HG02981 (cell line): ENCODE data around the gene KCNQ5.
"Not testable (repeated sequence)": the region's sequence is repeated elsewhere in the genome, so short reads cannot be mapped to it uniquely, and the experiment has no call there.

Source experiments
- ATAC-seq: cut with Tn5 transposase; IDR thresholded peaks from one replicate; pipeline ENCODE4 v1.9.1; 2021; ENCODE audit warnings: mild to moderate bottlenecking, moderate library complexity; ENCODE audit not compliant: unreplicated experiment

The KCNQ5 gene

GRCh38 chr6:72984189-72984831 lies 362.4 kb downstream of the KCNQ5 start:
- not testable (repeated sequence) for ATAC-seq

GRCh38 chr6:72984981-72985665 lies 363.3 kb downstream of the KCNQ5 start:
- ATAC-seq: no peak

- no peak for ATAC-seq
These were observed 365.4 kb downstream of the KCNQ5 start for GRCh38 chr6:72987301-72987700.

DNA sequence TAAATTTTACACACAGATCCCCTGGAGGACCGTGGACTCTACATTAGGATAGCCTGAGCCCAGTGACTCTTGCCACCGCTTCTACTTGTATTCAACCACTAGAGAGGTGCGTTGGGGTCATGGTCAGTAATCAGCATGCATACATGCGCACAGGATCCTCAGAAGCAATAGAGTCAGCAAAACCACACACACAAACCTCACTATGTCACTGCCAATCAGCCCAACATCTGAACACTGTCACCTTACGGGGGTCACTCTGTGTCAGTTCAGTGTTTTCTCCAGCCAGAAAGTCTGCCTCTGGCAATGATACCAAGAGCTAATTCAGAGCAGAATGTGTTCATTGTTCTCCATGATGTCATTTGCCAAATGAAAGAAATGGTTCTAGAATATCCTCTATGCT lies 378.1 kb downstream of the KCNQ5 start:
- no peak for ATAC-seq

DNA sequence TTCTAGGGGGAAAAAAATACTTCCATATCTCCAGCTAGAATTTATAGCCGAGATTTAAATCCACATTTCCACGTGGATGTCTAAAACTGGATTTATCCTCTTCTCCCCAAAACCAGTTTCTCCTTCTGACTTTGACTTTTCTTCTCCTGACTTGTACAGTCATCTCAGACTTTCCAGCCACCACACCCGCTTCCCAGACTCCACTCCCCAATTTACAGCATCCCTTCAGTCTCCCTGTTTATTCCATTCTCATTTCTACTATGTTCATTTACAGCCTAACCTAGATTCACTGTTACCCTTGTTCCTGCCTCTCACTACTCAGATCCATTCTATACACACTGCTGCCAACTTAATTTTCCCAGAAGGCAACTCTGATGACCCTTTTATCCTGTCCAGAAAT lies 378.6 kb downstream of the KCNQ5 start:
- ATAC-seq: no peak

DNA sequence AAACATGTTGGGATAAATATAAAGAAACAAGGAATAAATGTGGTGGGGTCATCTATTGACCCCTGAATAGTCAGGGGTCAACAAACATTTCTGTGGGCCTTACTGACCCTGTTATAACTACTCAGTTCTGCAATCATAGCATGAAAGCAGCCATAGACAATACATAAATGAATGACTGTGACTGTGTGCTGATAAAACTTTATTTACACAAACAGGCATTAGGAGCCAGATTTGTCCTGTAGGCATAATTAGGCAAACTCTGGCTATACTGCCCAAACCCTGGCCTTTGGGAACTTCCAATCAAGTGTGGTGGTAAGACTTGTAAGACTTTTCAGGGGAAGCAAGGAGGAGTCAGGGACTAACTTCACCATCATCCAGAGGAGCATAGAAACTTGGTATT lies 380.7 kb downstream of the KCNQ5 start:
- no peak for ATAC-seq

DNA sequence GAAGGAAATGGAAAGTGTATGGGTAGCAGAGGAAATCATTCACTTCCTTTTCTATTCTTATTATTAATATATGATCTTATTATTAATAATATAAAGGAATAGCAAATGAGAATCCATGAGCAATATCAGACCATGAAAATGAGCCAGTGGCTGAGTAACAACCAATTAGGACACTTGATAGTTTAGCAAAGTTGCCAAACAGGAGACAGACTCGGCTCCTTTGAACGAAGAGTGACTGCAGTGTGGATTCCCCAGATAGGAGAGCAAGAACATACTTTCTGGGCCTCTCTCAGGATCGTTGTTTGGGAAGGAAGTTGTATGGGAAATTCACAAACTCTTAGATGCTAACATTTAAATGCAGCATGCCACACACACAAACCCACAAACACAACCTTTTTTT lies 381.4 kb downstream of the KCNQ5 start:
- no peak for ATAC-seq

GRCh38 chr6:73004231-73004630 lies 382.4 kb downstream of the KCNQ5 start:
- ATAC-seq: no peak

DNA sequence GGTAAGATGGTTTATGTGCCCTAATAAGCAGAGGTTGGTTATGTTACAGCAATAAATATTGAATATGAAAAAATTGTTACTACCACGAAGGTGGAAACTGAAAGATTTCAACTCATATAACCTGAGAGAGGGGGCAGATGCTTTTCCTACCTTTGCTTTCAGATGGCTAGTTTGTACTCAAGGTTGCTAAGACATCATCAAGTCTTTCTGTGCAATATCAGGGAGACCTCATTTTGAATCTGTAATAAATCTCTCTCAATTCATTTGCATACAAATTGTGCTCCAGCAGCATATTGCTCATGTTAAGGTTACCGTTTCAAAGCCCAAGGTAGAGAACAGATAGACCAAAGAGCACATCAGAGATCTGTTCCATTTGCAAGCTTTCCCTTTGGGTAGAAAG lies 383.0 kb downstream of the KCNQ5 start:
- peak; percentile 67 for ATAC-seq

DNA sequence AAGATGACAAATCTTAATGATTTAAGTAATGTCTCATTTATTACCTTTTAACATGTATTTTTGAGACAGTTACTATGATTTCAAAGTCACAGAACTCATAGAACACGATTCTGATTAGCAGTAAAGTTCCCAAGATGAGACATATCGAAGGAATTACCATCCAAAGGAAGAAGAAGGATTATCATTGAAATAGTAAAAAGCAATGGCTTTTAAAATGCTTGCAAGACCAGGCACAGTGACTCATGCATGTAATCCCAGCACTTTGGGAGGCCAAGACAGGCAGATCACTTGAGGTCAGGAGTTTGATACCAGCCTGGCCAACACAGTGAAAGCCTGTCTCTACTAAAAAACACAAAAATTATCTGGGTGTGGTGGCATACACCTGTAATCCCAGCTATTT lies 384.3 kb downstream of the KCNQ5 start:
- ATAC-seq: no peak

GRCh38 chr6:73011945-73012344 lies 390.1 kb downstream of the KCNQ5 start:
- ATAC-seq: no peak

DNA sequence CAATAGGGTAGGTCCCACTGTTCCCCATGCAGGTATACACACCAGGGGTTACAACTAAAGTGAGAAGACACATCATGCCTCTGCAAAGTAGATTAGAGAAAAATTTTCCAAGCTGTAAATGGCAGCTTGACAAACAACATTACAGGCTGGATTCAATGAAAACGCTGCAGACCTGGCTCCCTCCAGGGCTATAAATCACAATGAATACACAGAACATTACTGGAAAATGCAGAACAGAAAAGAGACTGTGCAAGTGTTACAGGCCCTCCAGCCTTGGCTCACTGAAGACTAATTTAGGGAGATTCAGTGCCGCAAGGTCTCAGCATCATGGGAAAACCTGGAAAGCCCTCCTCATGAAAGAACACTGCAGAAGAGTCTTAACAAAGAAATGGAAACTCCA lies 395.6 kb downstream of the KCNQ5 start:
- no peak for ATAC-seq

GRCh38 chr6:73024598-73024997 lies 402.7 kb downstream of the KCNQ5 start:
- ATAC-seq: no peak

GRCh38 chr6:73027691-73028090 lies 405.8 kb downstream of the KCNQ5 start:
- ATAC-seq: no peak

DNA sequence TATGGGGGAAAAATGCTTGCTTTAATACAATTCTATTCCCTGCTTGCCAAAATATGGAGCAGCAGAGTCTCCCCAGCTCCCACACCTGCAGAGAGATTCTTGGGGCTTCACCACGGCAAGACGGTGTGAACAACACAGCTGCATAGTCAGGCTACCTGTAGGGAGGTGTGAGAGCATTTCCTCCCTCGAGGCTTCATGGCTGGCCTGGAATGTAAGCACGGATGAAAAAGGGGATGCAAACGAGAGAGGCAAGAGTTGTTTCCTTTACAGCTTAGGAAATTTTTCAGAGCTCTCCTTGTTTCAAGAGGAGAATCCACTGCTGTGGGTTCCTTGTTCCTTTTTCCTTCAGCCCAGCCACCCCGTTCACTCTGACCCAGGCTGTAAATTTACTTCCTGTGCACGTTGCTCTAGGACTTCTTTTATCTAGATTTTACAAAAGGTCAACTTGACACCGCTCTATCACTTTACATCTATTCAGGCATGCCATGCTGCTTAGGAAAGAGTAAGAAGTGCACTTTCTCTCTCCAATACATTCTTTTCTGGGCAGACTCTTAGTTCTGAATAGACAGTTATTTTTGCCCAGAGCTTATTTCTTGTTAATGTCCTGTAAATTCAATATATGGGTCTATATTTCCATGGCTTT lies 406.4 kb downstream of the KCNQ5 start:
- no peak for ATAC-seq

GRCh38 chr6:73028893-73029450 lies 407.1 kb downstream of the KCNQ5 start:
- ATAC-seq: no peak

- ATAC-seq: no peak
These were observed 408.4 kb downstream of the KCNQ5 start for GRCh38 chr6:73030257-73030656.

DNA sequence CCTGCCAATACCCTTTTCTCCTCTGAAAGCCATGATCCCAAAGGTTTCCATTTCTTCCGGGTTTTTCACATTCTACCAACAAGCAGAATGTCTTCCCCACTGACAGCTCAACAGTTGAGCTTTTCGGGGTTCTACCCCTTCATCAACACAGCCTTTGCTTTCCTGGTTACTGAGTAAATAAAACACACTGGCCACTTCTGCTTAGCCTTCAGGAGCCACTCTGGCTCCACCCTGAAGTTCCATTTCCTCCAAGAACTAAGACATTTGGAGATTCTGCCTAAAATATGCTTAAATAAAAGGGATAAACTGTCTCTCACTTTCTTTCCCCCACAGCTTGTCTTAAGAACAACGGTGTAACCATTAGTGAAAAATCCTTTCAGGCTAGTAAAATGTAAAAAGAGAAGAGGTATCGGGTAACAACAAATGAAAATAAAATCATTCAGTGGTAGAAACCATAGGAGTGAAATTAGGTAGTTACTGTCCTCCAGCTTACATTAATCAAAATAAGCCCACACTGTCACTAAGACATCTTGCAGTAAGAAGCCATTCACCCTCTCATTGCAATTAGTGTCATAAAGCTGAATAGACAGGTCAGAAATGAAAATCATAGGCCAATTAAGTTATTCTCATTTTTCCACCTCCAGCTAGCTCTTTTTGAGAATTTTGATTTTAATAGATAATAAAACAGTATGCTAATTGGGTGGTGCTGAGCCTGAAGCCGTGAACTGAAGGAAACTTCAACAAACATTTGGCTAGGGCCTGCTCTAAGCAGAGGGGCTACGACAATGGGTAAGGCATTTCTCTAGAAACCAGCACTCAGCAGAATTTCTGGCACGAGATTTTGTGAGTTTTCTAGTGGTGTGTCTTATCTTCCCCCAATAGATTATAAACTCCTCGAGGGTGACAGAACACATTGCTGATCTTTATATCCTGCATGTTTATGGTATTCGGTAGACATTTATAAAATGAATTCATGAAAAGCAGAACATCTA lies 409.2 kb downstream of the KCNQ5 start:
- ATAC-seq: no peak

GRCh38 chr6:73032586-73032985 lies 410.7 kb downstream of the KCNQ5 start:
- ATAC-seq: no peak

DNA sequence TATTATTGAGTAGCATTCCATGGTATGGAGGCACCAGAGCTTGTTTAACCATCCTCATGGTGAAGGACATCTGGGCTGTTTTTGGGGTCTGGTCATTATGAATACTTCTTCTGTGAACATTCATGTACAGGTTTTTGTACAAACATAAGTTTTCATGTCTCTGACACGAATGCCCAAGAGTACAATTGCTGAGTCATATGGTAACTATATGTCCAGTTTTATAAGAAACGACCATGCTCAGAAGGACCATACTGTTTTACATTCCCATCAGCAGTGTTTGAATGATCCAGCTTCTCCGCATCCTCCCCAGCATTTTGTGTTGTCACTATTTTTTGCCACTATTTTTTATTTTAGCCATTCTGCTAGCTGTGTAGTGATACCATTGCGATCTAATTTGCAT lies 414.8 kb downstream of the KCNQ5 start:
- no peak for ATAC-seq

DNA sequence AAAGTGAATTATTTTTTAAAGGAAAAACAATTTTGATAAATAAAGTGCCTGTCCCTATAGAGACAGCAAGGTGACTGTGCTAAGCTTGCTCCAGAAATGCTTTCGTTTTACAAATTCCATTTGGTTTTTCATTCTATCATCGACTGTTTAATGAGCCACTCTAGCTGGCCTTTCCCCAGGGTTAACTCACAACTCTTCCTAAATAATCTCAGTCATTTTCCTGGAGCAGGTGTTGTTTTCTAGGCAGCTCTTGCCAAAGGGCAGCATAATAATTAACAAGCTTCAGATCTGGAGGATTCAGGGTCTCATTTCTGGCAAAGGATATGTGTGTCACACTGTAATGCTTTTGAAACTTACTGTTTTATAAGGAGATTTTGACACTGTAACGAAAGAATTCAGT lies 419.2 kb downstream of the KCNQ5 start:
- ATAC-seq: no peak
